Measurements from ENCODE around the gene ODF4.
"Not testable (repeated sequence)": the region's sequence is repeated elsewhere in the genome, so short reads cannot be mapped to it uniquely, and the experiment has no call there.

Gene ODF4

GRCh38 chr17:8369944-8370343 lies 30.3 kb downstream of the ODF4 start:
- DNase-seq (ENCODE audit: low spot score) = no peak

GRCh38 chr17:8371786-8372185 lies 32.1 kb downstream of the ODF4 start:
- DNase-seq (ENCODE audit: low spot score) = no peak

- DNase-seq (ENCODE audit: low spot score) = no peak
Measured at GRCh38 chr17:8372422-8372821, 32.8 kb downstream of the ODF4 start.

GRCh38 chr17:8373856-8374255 lies 34.2 kb downstream of the ODF4 start:
- not testable (repeated sequence) for DNase-seq (ENCODE audit: low spot score)

- no peak for DNase-seq (ENCODE audit: low spot score)
Measured at GRCh38 chr17:8375738-8376259, 36.2 kb downstream of the ODF4 start.

- peak; percentile 97 for DNase-seq (ENCODE audit: low spot score)
Measured at GRCh38 chr17:8376271-8377067, 36.8 kb downstream of the ODF4 start, which contains the start of gene KRABD2. Gene KRABD2, minus strand, starts transcription at chr17:8376704.

GRCh38 chr17:8377422-8377821 lies 37.8 kb downstream of the ODF4 start:
- no peak for DNase-seq (ENCODE audit: low spot score)

GRCh38 chr17:8378117-8378516 lies 38.5 kb downstream of the ODF4 start:
- DNase-seq (ENCODE audit: low spot score) = not testable (repeated sequence)

GRCh38 chr17:8380049-8380448 lies 40.4 kb downstream of the ODF4 start:
- DNase-seq (ENCODE audit: low spot score) = no peak

GRCh38 chr17:8382052-8382879 lies 42.6 kb downstream of the ODF4 start:
- no peak for DNase-seq (ENCODE audit: low spot score)

GRCh38 chr17:8382880-8383142 lies 43.2 kb downstream of the ODF4 start:
- DNase-seq (ENCODE audit: low spot score) = peak; percentile 33

GRCh38 chr17:8383143-8383822 lies 43.6 kb downstream of the ODF4 start, which contains the start of gene RPL26:
Gene RPL26, minus strand, starts transcription at chr17:8383193. Its CDS starts 883 bp downstream, at chr17:8382310.
- peak; percentile 97 for DNase-seq (ENCODE audit: low spot score)

- DNase-seq (ENCODE audit: low spot score) = peak; percentile 86
Measured at GRCh38 chr17:8384801-8385378, 45.2 kb downstream of the ODF4 start.

- no peak for DNase-seq (ENCODE audit: low spot score)
Measured at GRCh38 chr17:8386841-8387240, 47.2 kb downstream of the ODF4 start.

GRCh38 chr17:8387914-8388651 lies 48.4 kb downstream of the ODF4 start:
- no peak for DNase-seq (ENCODE audit: low spot score)

GRCh38 chr17:8391711-8392110 lies 52.1 kb downstream of the ODF4 start:
- DNase-seq (ENCODE audit: low spot score) = no peak

GRCh38 chr17:8392274-8392673 lies 52.6 kb downstream of the ODF4 start:
- DNase-seq (ENCODE audit: low spot score) = no peak

- no peak for DNase-seq (ENCODE audit: low spot score)
Measured at GRCh38 chr17:8392674-8393469, 53.2 kb downstream of the ODF4 start.

- DNase-seq (ENCODE audit: low spot score) = no peak
Measured at GRCh38 chr17:8393470-8394231, 54.0 kb downstream of the ODF4 start.

GRCh38 chr17:8394497-8394896 lies 54.9 kb downstream of the ODF4 start:
- DNase-seq (ENCODE audit: low spot score) = not testable (repeated sequence)

Data from hepatic stellate cell (primary cell).